C4-2B (cell line): ENCODE results near the gene GBE1.

ENCODE experiments used
- ZFX ChIP-seq: fragments of 450-650 bp; IDR thresholded peaks from 2 replicates; pipeline ENCODE4 v1.6.1; 2017
- TF ChIP-seq, protein P1 (sequence below): fragments of 450-650 bp; conservative IDR thresholded peaks from 2 replicates; pipeline ENCODE4 v1.5.1; 2017; ENCODE audit warnings: mild to moderate bottlenecking

DNA sequence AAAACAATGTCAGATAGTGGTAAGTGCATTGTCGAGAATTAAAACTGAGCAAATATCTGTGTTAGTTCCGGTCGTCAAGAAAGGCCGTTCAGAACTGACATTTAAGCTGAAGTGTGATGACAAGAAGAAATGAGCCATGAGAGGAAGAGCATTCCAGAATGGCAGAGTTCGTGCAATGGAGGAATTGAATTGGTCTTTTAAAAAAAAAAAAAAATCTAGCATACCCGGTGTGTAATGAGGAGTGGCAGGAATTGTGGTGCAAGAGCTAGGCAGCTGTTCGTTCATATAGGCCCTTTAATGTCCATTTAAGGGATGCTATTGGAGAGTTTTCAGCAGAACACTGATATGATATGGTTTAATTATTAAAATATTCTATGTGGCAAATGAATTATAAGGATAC lies 2.6 kb upstream of the GBE1 start:
- TF ChIP-seq, protein P1, sequence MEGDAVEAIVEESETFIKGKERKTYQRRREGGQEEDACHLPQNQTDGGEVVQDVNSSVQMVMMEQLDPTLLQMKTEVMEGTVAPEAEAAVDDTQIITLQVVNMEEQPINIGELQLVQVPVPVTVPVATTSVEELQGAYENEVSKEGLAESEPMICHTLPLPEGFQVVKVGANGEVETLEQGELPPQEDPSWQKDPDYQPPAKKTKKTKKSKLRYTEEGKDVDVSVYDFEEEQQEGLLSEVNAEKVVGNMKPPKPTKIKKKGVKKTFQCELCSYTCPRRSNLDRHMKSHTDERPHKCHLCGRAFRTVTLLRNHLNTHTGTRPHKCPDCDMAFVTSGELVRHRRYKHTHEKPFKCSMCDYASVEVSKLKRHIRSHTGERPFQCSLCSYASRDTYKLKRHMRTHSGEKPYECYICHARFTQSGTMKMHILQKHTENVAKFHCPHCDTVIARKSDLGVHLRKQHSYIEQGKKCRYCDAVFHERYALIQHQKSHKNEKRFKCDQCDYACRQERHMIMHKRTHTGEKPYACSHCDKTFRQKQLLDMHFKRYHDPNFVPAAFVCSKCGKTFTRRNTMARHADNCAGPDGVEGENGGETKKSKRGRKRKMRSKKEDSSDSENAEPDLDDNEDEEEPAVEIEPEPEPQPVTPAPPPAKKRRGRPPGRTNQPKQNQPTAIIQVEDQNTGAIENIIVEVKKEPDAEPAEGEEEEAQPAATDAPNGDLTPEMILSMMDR, result no peak
- no peak for TF ChIP-seq ZFX
